ENCODE results near the gene ALOX12B. TPM values are rescaled to one million over a fixed set of nuclear protein-coding genes. Genes with fewer than 3 reads are reported as not detected.
A peak's percentile ranks its signal among the peaks of the same experiment; 100 is the strongest.

Gene ALOX12B
- total and polyA plus RNA-seq, 2 of the 8 experiments (the other 6 are each of a cell fraction or from before 2014, with no cell fraction given): 0.86 TPM; not detected in 1

GRCh38 chr17:8110456-8110804, 22.9 kb upstream of the ALOX12B start:
- whole genome bisulfite sequencing, 2 experiments (ENCODE audit: extremely low coverage in 1 of 2, insufficient coverage in 1 of 2, insufficient read length in 1 of 2, insufficient replicate concordance in 2 of 2, low coverage in 1 of 2, low lambda C conversion rate in 2 of 2, missing lambda C conversion rate in 1 of 2): 31% methylated on average over 10 of the region's 10 CpGs; no CpG with 5 or more reads in 1 of the 2 experiments
- ChIA-PET CTCF (ENCODE audit: partially characterized antibody) (interaction anchor here (0.5 to 23.3 kb wide), 19 partner anchors 8 to 326 kb away, joined by 3 to 501 read pairs (median 4); partner anchors contain the start of genes ALOX12B and ALOXE3), POLR2A (ENCODE audit: partially characterized antibody) (interaction anchor here (0.6 to 3.0 kb wide), 11 partner anchors 20 to 422 kb away, joined by 3 to 13 read pairs (median 3); partner anchors contain the start of gene WRAP53)
- no peak overlapping the region for H2AK5ac ChIP-seq (ENCODE audit: low read depth, low read length)
- H3K56ac ChIP-seq (replicated peaks; ENCODE audit: insufficient read length, low read depth, low read length): no peak overlapping the region
- peaks cover 5% of the 10 kb centered on the region; the same call in 1 of the 2 replicates for H3K23me2 ChIP-seq (ENCODE audit: low read depth, low read length)
- DNase-seq (ENCODE audit: low read depth in 1 of 2, low spot score in 2 of 2) (no peak), FAIRE-seq (no peak)
- no peak overlapping the region for H2BK12ac ChIP-seq (ENCODE audit: low read depth, low read length)
- H4K8ac ChIP-seq (ENCODE audit: extremely low read depth, insufficient read depth, low read length): 0 out of 2 replicates have a peak overlapping the region, but pooled peaks have one; percentile 22
- H2BK5ac ChIP-seq (ENCODE audit: low read depth, low read length): no peak overlapping the region
- no peak overlapping the region for H4K5ac ChIP-seq (ENCODE audit: insufficient read length, low read depth, low read length)
- H2BK15ac ChIP-seq (ENCODE audit: low read length): no peak overlapping the region
- H4K91ac ChIP-seq (replicated peaks; ENCODE audit: insufficient read length, low read length): no peak overlapping the region
- H3K14ac ChIP-seq (ENCODE audit: insufficient read length): no peak overlapping the region
- H4K20me1 ChIP-seq (replicated peaks in 1 of 2; ENCODE audit: control insufficient read depth in 1 of 2, insufficient read depth in 2 of 2, low read length in 2 of 2): peaks cover 0 to 3% of the 10 kb centered on the region in 2 experiments
- H3K4me3 ChIP-seq (ENCODE audit: extremely low read depth in 1 of 4, insufficient read depth in 2 of 4, low read depth in 3 of 4, low read length in 4 of 4): peak overlapping the region in 3 of 4 experiments; percentile 67 to 69 (median 67); a peak in 4 of 8 replicates
- no peak overlapping the region for H2AFZ ChIP-seq (ENCODE audit: low read length)
- H2BK20ac ChIP-seq (ENCODE audit: low read length): no peak overlapping the region
- no peaks in the 10 kb centered on the region for H3K79me2 ChIP-seq (ENCODE audit: control insufficient read depth in 1 of 2, insufficient read depth in 2 of 2, low read length in 2 of 2)
- no peaks in the 10 kb centered on the region for H3K9me3 ChIP-seq (ENCODE audit: insufficient read depth in 2 of 2, low read depth in 1 of 2, low read length in 1 of 2)
- H3K36me3 ChIP-seq (ENCODE audit: control insufficient read depth in 2 of 4, insufficient read depth in 4 of 4, low read length in 3 of 4): no peaks in the 10 kb centered on the region
- no peak overlapping the region for H3K9ac ChIP-seq (replicated peaks in 1 of 4; ENCODE audit: extremely low read depth in 1 of 4, low read depth in 3 of 4, low read length in 3 of 4)
- H3K79me1 ChIP-seq (ENCODE audit: low read depth, low read length): no peaks in the 10 kb centered on the region
- H3K23ac ChIP-seq (ENCODE audit: insufficient read length): no peak overlapping the region
- TF ChIP-seq SP2 (IDR thresholded peaks at IDR 0.05; ENCODE audit: low read length) (no peak), SIRT6 (IDR thresholded peaks at IDR 0.05; ENCODE audit: low read length) (no peak), CTBP2 (IDR thresholded peaks at IDR 0.05; ENCODE audit: borderline replicate concordance, insufficient read depth, insufficient read length, low read length) (no peak), NANOG (IDR thresholded peaks at IDR 0.05; ENCODE audit: insufficient read depth, low read depth, low read length, poor library complexity, severe bottlenecking) (no peak), GTF2F1 (IDR thresholded peaks at IDR 0.05; ENCODE audit: borderline replicate concordance, low read depth, low read length) (no peak), FOSL1 (IDR thresholded peaks at IDR 0.05; ENCODE audit: insufficient read depth, low read depth, low read length) (no peak), HDAC6 (IDR thresholded peaks at IDR 0.05; ENCODE audit: low read depth, low read length) (no peak)
- H3K4me2 ChIP-seq (ENCODE audit: insufficient read depth in 1 of 2, low read depth in 2 of 2, low read length in 2 of 2): peak overlapping the region; percentile 70 to 95
- H3K4me1 ChIP-seq (replicated peaks in 1 of 4; ENCODE audit: control insufficient read depth in 3 of 4, insufficient read depth in 4 of 4, low read length in 3 of 4): peaks cover 0 to 13% (median 3%) of the 10 kb centered on the region in 4 experiments; a peak in 5 of 7 replicates
- H3K27me3 ChIP-seq (replicated peaks in 1 of 4; ENCODE audit: control insufficient read depth in 3 of 4, extremely low read depth in 1 of 4, insufficient read depth in 3 of 4, low read length in 3 of 4): peaks cover 3 to 52% (median 38%) of the 10 kb centered on the region in 4 experiments
- no peak overlapping the region for H2BK120ac ChIP-seq (replicated peaks; ENCODE audit: low read depth, low read length)
- no peak overlapping the region for H3K27ac ChIP-seq (ENCODE audit: low read depth, low read length)
- no peak overlapping the region for H3K18ac ChIP-seq (ENCODE audit: extremely low read depth, low read length)
- no peak overlapping the region for H3K4ac ChIP-seq (replicated peaks; ENCODE audit: insufficient read length, low read depth, low read length)
